ENCODE results near the gene CRYGA. TPM values are rescaled to one million over a fixed set of nuclear protein-coding genes. Genes with fewer than 3 reads are reported as not detected.

The CRYGA gene, protein sequence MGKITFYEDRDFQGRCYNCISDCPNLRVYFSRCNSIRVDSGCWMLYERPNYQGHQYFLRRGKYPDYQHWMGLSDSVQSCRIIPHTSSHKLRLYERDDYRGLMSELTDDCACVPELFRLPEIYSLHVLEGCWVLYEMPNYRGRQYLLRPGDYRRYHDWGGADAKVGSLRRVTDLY
- not detected for total RNA-seq

DNA sequence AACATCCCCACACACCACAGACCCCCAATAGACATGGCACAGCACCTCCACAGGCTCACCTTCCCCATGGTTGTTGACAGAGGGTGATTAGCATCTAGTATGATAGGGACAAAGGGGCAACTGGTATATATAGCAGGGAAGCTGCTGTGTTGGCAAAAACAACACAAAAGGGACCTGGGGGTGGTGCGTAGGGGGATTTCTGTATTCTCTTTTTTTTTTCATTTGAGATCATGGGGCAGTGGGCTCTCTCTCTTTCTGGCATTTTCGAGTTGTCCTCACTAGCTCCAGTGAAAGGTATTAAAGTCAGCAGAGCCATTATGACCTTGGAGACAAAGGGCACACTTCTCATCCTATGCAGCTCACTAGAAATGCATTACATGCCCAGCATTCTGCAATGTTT, at the start of gene CRYGA:
CRYGA (minus strand) TSS at position 101 of the 400 bp plus-strand sequence; CDS start at position 68, 33 bp downstream.

DNA sequence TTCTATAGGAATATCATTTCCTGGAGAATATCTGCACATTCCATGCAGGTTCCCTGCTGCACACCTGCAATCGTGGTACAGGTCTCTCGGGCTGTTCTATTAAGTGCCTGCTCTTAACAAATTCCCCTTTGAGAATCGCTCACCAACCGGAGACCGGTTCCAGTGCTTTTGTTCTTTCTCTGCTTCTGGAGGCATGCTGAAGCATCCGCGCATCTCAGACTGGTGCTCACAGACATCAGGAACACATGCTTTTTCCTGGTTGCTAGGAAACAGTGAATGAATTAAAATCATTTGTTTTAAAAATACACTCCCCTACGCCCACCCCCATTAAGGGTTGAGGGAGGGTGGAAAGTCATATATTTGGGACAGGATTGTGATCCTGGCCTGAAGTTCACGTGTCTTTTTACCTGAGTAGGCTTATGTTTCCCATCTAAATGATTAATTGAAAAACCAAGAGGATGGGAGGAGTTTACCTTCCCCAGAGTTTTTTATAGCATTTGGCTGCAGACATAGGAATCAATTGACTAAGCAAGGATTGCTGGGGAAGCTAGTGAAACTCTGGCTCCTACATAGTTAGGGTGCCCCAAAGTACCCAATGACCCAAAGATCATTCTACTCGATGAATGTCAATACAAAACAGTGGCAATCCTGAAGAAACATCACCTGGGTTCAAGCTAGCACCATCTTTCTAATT, 26.6 kb upstream of the CRYGA start, which contains the start of gene C2orf80:
C2orf80 (minus strand) TSS at position 221 of the 694 bp plus-strand sequence. CDS start 3,044 bp downstream, outside the sequence.

DNA sequence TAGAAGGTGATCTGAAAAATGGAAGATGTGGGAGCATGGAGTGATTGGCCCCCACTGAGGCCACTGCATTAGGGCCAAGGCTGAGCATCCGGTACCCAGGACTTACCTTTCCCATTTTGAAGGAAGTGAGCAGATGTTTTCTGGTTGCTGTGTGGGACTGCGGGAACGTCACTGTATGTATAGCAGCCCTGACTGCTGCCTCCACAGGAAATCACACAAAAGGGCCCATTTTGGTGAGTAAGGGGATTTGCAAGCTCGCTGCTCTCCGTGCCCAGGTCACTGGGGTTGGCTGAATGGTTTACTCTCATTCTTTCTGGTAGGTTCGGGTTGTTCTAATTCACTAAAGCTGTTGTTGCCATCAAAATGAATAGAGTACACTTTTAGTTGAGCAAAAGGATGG, 17.4 kb downstream of the CRYGA start, which contains the start of gene CRYGB:
CRYGB (minus strand) TSS at position 153 of the 400 bp plus-strand sequence; CDS start at position 115, 38 bp downstream.

DNA sequence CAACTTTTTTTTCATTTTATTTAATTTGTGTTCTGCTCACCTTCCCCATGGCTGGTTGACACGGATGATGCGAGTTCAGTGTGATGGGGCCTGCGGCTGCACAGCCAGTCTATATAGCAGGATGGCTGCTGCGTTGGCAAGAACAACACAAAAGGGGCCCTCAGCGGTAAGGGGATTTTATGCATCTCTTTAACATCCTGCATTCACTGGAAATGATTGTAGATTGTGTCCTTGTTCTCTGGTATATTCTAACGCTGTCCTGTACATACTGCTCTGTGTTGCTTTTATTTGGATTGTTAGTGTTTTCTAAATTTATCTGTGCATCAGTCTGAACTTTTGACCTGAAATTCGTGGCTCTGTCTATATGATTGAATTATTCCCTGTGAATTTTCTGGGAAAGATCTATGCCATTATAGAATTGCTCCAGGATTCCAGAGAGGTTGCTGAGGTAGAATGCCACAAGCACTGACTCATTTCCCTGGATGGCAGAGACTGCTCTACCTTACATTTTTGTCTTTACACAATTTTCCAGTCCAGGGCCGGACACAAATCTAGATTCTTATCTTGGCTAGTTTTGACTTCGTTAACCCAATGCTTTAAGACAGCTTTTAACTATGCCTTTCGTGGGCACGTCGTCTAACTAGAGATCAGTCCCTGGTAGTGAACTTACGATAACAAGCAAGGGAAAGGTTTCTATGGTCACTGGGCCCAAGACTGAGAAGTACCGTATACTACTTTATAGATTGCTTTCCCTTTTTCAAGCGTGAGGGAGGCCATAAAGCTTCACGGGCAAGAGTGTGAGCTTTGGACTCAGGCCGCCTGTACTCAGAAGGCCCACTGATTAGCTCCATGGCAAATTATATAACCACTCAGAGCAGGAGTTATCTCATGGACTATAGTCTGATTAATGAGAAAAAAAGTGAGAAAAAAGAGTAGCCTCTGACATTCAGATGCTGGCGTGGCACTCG, 33.4 kb downstream of the CRYGA start, which contains the start of gene CRYGC:
CRYGC (minus strand) TSS at position 85 of the 968 bp plus-strand sequence; CDS start at position 49, 36 bp downstream.

DNA sequence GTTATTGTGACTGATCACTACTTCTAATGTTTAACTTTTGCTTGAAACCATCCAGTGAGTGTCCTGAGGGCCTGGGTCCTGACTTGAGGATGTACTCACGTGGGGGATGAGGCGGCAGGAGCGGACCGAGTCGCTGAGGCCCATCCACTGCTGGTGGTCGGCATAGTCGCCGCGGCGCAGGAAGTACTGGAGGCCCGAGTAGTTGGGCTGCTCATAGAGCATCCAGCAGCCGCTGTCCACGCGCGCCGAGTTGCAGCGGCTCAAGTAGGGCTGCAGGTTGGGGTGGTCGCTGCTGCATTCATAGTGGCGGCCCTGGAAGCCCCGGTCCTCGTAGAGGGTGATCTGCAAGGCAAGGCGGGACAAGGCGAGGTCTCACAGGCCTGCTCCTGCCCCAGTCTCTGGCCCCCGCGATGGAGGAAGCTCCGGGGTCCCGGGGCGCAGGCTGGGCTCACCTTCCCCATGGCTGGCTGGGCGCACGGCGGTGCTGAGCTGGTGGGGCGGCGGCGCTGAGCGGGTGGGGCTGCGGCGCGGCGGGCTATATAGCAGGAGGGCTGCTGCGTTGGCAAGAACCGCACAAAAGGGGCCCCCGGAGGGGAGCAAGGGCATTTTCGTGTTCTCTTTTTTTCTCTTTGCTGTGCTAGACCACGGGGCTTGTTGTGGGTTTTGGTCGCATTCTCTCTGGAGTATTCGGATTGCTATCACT, 39.2 kb downstream of the CRYGA start, which contains the start of gene CRYGD:
CRYGD (minus strand) TSS at position 512 of the 703 bp plus-strand sequence; CDS start at position 461, 51 bp downstream.

Other genes starting within 250 kb of the CRYGA start
- 1 to 10 TPM; 6.2 to 6.8 TPM for gene PLEKHM3, start 138.1 kb downstream of the CRYGA start, total RNA-seq
- gene CRYGD, start 39.1 kb downstream of the CRYGA start, total RNA-seq = not detected
- not detected for gene CRYGC, start 33.8 kb downstream of the CRYGA start, total RNA-seq
- gene CRYGB, start 17.4 kb downstream of the CRYGA start, total RNA-seq = not detected
- gene C2orf80, start 26.4 kb upstream of the CRYGA start, total RNA-seq = not detected
- gene IDH1, start 91.5 kb upstream of the CRYGA start, total RNA-seq = 10 to 100 TPM; 29.0 to 31.4 TPM
- gene PIKFYVE, start 102.7 kb upstream of the CRYGA start, total RNA-seq = 10 to 100 TPM; 33.1 to 33.9 TPM
- gene PTH2R, start 243.2 kb upstream of the CRYGA start, total RNA-seq = not detected

Data from activated naive CD4-positive, alpha-beta T cell treated with anti-CD3 and anti-CD28 coated beads, Interleukin-2, amount 10 ng/mL, durations not matched to agents 5 hours and 36 hours (primary cell).